Measurements from ENCODE around the gene LPAR1.

LPAR1 gene

DNA sequence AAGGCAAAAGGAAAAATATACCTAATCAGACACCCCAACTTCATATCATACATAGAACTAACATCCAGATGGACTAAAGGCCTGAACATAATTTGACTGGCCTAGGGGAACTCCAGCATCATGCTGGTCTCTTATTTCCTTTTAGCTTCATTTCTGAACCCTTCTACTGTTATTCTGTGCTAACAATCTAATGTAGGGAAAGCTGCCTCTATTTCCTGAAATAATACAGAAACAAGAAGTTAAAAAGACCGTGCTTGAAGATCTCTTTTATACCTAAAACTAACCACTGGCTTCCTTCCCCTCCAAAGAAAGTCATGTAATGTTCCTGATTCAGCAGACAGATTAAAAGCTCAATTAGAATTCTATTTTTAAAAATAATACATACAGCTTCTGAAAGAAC lies 36.7 kb downstream of the LPAR1 start:
- no peak for DNase-seq (ENCODE audit: low read depth in 2 of 2)

GRCh38 chr9:111000202-111000601 lies 38.1 kb downstream of the LPAR1 start:
- DNase-seq (ENCODE audit: low read depth in 2 of 2), result no peak

DNA sequence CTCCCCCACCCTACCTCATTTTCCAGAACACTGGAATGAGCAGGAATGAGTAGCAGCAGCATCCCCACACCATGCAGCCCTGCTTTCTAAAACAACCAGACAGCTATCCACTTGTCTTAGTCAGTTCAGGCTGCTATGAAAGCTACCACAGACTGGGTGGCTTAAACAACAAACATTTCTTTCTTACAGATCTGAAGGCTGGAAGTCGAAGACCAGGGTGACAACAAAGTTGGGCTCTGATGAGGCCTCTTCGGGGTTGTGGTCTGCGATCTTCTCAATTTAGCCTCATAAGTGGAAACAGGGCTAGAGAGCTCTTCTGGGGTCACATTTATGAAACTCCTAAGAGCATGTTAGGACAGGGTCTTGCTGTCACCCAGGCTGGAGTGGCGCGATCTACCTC lies 38.9 kb downstream of the LPAR1 start:
- DNase-seq (ENCODE audit: low read depth in 2 of 2), result no peak

GRCh38 chr9:110997847-110998246 lies 40.4 kb downstream of the LPAR1 start:
- DNase-seq (ENCODE audit: low read depth in 2 of 2), result no peak

- no peak for DNase-seq (ENCODE audit: low read depth in 2 of 2)
Measured at GRCh38 chr9:110996436-110997220, 41.6 kb downstream of the LPAR1 start.

GRCh38 chr9:110995420-110996340 lies 42.6 kb downstream of the LPAR1 start:
- DNase-seq (ENCODE audit: low read depth in 2 of 2), result no peak

DNA sequence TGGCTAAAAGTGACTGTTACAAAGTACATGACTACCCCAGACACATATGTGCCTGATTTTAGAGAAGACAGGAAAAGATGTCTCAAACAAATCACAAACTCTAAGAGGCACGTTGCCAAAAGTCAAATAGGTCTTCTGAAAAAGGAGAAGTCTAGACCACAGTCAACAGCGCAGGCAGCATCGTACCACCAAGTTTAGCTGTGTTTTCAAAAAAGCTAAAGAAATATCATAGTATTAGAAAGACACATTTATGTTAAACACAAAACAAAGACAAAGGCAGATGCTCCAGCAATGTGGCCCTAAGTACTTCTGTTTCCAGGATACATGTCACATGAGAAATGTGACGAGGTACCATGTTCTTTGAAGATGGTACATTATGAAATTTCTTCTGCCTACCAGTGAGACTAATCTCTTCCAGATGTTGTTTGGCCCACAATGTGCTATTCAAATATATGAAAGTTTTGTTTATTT lies 43.5 kb downstream of the LPAR1 start:
- DNase-seq (ENCODE audit: low read depth in 2 of 2), result no peak

DNA sequence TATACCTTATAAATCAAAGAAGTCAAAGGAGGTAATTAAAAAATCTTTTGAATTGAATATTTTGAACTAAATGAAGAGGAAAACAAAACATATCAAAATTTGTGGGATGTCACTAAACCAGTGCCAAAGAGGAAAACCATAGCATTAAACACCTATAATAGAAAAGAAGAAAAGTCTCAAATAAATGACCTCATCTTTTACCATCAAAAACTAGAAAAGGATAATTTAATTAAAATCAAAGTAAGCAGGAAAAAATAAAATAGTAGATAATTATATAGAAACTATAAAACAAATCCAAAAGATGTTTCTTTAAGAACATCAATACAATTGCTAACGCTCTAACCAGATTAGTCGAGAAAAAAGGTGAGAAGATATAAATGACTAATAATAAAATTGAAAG lies 47.8 kb downstream of the LPAR1 start:
- no peak for DNase-seq (ENCODE audit: low read depth in 2 of 2)

GRCh38 chr9:110986529-110986928 lies 51.7 kb downstream of the LPAR1 start:
- no peak for DNase-seq (ENCODE audit: low read depth in 2 of 2)

- no peak for DNase-seq (ENCODE audit: low read depth in 2 of 2)
Measured at GRCh38 chr9:110984890-110985437, 53.3 kb downstream of the LPAR1 start.

GRCh38 chr9:110980261-110980660 lies 58.0 kb downstream of the LPAR1 start:
- DNase-seq (ENCODE audit: low read depth in 2 of 2), result no peak

DNA sequence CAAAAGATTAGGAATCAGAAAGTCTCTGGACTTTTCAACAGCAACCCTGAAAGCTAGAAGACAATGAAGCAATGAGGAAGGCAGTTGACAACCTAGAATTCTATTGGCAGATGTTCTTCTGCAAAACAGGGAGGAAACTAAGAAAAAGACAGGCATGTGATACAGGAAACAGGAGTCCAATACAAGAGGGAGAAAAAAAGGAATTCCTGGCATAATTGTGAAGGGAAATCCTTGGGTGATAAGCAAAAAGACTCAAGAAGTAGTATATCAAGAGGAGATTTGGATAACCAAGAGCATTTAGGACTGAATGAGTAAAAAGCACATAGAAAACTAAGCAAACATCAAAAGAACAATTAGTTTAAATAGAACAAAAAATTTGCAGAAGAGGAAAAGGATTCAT lies 58.6 kb downstream of the LPAR1 start:
- no peak for DNase-seq (ENCODE audit: low read depth in 2 of 2)

DNA sequence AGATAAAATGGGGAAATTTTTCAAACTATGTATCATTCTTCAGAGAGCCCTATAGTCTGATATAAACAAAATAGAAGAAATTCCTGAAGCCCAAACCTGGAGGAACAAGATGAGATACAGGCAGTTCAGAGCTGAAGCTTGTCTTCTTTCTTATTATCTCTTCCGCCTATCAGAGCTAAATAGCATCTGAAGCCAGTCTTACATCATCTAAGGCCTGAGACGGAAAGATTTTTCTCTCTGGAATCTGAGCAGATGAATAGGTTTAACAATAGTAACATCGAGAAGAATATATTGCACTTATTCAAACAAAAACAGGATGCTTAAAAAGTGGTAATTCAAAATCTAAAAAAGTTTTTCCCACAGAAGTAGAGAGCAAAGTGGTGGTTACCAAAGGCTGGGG lies 59.8 kb downstream of the LPAR1 start:
- no peak for DNase-seq (ENCODE audit: low read depth in 2 of 2)

- DNase-seq (ENCODE audit: low read depth in 2 of 2), result no peak
Measured at GRCh38 chr9:110977259-110977709, 61.0 kb downstream of the LPAR1 start.

DNA sequence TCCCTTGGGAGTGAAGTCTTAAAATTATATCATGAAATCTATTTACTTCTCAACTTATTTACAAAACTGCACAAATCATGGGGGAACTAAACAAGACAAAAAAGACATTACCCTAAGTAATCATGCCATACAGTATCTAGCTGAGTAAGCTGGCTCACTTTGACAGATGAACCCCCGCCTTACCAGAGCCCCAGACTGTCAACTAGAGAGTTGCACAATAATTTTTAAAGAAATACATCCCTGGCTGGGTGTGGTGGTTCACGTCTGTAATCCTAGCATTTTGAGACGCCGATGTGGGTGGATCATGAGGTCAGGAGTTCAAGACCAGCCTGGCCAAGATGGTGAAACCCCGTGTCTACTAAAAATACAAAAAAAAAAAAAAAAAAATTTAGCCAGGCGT lies 62.3 kb downstream of the LPAR1 start:
- no peak for DNase-seq (ENCODE audit: low read depth in 2 of 2)

DNA sequence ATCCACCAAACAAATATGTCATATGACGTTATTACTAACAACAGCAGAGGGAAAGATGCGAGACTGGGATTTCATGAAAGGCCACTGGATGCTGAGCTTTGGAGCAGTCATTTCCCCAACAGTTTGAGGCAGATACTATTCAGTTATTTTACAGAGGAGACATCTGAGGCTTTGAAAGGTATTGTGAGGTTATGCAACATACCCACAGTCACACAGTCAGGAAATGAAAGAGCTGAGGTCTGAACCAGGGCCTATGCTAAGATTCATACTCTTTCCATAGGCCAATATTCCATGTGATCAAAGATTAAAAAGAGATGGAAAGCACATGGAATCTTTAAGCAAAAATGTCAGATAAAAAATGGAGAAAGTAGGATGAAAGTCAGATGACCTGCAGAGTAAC lies 63.0 kb downstream of the LPAR1 start:
- DNase-seq (ENCODE audit: low read depth in 2 of 2), result no peak

DNA sequence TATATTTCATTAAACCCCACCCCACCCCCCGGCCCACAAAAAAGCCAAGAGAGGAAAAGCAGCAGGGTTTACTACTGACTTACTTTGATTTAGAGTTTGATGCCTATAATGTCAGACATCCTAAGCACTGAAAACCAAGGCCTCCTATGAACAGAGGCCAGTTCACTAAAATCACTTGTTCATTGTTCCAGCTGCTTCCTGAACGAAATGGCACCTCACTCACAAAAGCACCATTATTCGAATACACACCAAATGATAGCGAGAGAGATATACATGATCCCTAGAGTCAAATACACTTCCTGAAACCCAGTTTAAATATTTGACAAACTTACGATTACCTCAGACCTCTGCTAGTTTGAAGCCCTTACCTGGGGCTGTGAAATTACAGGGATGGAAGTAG lies 66.6 kb downstream of the LPAR1 start:
- DNase-seq (ENCODE audit: low read depth in 2 of 2), result no peak

GRCh38 chr9:110971234-110971633 lies 67.0 kb downstream of the LPAR1 start:
- no peak for DNase-seq (ENCODE audit: low read depth in 2 of 2)

- no peak for DNase-seq (ENCODE audit: low read depth in 2 of 2)
Measured at GRCh38 chr9:110969971-110970386, 68.3 kb downstream of the LPAR1 start.

DNA sequence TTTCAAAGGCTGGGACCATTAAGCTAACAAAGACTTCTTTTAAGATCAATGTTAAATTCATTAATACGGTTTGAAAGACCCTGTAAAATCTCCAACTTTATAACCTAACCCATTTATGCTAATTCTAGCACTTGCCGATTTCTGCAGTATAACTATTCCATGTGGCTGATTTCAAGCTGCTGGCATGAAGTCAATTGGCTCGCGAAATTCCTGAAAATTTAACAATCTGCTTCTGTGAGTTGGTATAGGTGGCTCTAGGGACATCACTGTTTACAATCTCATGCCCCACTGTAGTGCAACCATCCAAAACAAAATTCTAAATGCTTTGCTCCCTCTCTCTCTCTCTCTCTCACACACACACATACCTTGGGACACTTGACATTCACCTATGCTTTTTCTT lies 70.2 kb downstream of the LPAR1 start:
- no peak for DNase-seq (ENCODE audit: low read depth in 2 of 2)

DNA sequence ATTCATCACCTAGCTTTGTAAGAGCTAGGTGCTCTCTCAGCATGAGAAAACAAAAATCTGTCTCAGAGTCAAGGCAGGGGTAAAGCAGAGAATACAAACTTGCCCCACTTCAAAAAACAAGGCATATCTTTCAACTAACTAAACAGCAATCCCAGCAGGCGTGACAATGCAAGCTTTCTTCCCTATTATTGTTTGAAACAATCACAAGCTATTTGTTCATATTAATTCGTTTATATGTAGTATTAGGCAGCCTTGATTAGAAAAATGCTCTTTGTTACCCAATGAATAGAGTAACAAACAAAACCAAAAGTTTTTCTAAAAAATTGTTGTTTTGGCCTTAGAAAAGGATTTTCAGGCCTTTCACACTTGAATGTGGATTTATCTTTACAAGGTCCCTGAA lies 71.1 kb downstream of the LPAR1 start:
- DNase-seq (ENCODE audit: low read depth in 2 of 2), result no peak

DNA sequence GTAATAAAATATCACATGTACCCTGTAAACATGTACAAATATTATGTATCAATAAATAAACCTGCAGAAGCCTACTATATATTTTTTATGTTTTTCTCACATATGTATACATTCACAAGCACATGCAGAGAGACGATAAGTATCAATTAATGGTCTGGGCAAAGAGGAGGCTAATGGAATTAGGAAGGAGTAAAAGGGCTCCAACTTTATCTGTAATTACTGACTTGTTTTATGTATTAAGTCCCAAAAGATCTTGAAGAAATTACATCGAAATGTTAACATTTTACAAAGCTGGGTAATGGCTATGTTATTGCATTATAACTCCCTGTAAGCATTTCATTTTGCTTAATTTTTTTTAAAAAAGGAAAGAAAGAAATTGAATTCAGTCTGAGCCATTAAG lies 78.0 kb downstream of the LPAR1 start:
- DNase-seq (ENCODE audit: low read depth in 2 of 2), result no peak

- DNase-seq (ENCODE audit: low read depth in 2 of 2), result no peak
Measured at GRCh38 chr9:110958847-110959246, 79.4 kb downstream of the LPAR1 start.
